Tongue (tissue), 3 donors: ENCODE results near the gene GOLGA8K. TPM values are rescaled to one million over a fixed set of nuclear protein-coding genes. Genes with fewer than 3 reads are reported as not detected.
"Not testable (repeated sequence)": the region's sequence is repeated elsewhere in the genome, so short reads cannot be mapped to it uniquely, and the experiment has no call there.

Experiments
- DNase-seq: peaks from one replicate; pipeline ENCODE4 v3.0.0-alpha.2; 2015
- small RNA-seq: library from RNA; depleted of rRNA; stranded (forward); fragments of <200 nt; gene quantifications from one replicate; pipeline ENCODE3, GENCODE V24; 2014; ENCODE audit warnings: low replicate concordance
- total RNA-seq: library from RNA; depleted of rRNA; stranded (reverse); fragments of >200 nt; gene quantifications from one replicate; pipeline ENCODE4 v1.2.3, GENCODE V29; 2014

GOLGA8K gene
- total RNA-seq, 1 donor from 2014 or later: not detected

DNA sequence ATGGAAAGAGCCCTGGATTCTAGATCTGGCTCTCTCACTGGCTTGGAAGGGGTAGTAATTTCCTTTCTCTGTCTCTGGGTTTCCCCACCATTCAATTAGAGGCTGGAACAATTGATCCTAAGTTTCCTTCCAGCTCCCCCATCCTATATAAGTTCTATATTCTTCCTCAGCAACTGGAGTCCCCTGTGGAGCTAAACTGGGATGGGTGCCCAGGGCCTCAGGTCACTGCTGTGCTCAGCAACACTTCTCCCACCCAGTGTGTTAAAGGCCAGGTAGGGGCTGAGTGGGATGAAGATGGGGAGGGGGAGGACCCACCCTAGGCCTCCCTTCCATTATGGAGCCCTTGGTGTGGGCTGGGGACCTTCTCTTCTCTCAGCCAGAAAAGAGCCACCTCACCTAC is 46.2 kb downstream of the GOLGA8K start:
- not testable (repeated sequence) for DNase-seq

DNA sequence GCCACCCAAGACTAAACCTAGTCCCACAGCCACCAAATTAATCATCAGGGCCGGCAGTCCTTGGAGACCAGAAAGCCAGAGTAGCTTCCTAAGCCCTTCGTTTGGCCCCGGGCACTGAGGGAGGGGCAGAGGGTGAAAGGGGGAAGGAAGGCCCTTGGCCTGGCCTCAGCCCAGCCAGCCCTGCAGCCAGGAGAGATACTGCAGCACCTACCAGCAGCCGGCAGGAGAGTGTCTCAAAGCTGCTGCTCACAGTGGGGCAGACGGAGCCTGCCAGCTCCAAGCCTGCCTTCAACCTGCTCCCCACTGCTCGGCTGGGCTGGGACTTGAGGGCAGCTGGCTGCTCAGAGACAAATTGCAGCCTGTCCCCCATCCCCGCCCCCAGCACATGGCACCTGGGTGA is 50.3 kb downstream of the GOLGA8K start:
- DNase-seq: not testable (repeated sequence)

DNA sequence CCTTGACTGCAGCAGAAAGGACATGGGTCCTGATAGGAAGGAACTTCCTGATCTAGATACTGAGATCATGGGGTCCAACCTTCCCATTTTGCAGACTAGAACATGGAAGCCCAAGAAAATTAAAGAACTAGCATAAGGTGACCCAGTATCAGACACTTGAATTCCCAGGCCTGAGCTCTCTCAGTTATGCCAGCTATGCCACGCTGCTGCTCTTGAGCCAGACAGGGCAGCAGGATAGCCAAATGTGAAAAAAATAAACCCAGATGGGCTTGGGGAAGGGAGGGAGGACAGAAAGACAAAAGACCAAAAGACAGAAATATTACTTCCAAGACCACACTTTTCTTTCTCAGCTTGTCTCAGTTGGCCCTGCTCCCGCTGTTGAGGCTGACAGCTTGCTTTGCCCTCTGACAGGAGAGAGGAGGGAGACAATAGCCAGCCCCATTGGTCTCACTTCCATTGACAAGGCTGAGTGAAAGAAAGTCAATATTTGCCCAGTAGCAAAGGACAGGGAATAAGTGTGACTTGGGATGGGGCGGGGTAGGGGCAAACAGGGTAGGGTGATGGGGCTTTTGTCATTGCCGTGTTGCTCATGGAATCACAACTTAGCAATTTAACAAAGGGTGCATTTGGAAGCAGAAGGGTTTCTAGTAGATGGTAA is 52.4 kb downstream of the GOLGA8K start:
- not testable (repeated sequence) for DNase-seq

DNA sequence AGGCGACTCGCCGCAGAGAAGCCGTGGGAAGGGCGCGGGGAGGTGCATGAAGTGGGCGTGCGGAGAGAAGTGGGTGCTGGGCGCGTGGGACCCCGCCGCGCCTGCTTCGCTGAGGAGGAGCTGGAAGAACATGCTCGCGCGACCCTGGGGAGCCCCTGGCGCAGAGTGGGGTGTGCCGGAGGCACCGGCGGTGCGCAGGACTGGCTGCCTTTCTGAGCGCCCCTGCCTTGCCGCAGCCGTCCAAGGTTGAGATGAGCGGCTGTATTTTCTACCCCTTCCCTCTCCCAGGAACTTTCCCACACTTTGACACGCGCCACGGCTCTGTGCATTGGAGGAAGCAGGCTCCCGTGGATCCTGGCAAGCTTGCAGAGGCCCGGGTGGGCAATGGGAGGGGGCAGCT is 56.1 kb downstream of the GOLGA8K start:
- DNase-seq: not testable (repeated sequence)

DNA sequence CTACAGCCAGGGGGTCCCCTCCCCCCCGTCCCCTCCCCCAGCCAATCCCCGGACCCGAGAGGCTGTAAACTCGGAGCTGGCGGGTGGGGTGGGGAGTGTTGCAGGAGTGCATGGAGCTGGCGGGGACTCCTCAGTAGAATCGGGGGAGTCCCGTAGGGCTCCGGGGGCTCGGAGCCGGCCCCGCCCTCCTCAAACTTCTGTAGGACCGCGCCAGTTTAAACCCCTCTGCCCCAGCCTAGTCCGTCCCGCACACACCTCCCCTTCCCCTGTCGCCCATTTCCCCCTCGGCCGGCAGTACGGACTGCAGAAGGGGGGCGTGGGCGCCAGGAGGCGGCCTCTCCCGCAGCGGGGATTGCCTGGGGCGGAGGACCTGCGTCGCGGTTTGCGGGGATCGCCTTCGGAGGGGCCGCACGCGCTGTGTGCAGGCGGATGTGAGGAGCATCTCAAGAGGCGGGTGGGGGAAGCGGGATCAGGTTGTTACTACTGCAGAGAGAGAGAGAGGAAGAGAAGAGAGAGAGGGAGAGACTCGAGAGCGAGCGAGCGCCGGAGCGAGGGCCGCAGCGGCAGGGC is 57.0 kb downstream of the GOLGA8K start:
- not testable (repeated sequence) for DNase-seq

DNA sequence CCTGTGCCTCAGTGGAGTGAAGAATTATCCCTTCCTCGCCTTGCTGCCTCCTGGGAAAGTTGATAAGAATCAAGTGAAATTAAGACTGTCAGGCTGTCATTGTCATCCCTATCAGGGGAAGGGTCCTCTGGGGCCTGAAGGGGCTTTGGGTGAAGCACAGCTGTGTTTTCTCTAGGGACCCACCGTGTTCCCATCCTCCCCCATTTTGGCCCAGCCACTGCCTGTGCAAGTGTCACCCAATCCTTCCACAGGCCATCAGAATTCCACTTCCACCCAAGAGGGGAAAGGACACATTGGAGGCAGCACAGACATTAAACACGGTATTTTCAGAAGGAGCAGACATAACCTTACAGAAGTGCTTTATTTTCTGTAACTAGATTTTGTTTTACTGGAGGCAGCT is 59.2 kb downstream of the GOLGA8K start:
- DNase-seq: not testable (repeated sequence)

Small RNA genes lying within 50 kb of the gene (small RNA-seq; reads per million reads assigned to genes)
- gene RF00096 (not detected), gene RN7SL185P (not detected), gene RN7SL539P (not detected)

Other genes with a start within 250 kb of the GOLGA8K start
- gene GOLGA8O, start 52.3 kb upstream of the GOLGA8K start, total RNA-seq: 0.92 TPM
- 12.8 TPM for gene GOLGA8N, start 190.2 kb upstream of the GOLGA8K start, total RNA-seq
- 11.1 TPM for gene ARHGAP11A, start 212.2 kb upstream of the GOLGA8K start, total RNA-seq
- 9.2 TPM for gene SCG5, start 238.4 kb upstream of the GOLGA8K start, total RNA-seq